SIG-M5 (cell line): ENCODE data around the gene PSAP.
"Not testable (repeated sequence)": the region's sequence is repeated elsewhere in the genome, so short reads cannot be mapped to it uniquely, and the experiment has no call there.

Experiments
- DNase-seq: peaks from one replicate; lab custom pipeline; 2025; lab: John Stamatoyannopoulos, UW

Gene PSAP

DNA sequence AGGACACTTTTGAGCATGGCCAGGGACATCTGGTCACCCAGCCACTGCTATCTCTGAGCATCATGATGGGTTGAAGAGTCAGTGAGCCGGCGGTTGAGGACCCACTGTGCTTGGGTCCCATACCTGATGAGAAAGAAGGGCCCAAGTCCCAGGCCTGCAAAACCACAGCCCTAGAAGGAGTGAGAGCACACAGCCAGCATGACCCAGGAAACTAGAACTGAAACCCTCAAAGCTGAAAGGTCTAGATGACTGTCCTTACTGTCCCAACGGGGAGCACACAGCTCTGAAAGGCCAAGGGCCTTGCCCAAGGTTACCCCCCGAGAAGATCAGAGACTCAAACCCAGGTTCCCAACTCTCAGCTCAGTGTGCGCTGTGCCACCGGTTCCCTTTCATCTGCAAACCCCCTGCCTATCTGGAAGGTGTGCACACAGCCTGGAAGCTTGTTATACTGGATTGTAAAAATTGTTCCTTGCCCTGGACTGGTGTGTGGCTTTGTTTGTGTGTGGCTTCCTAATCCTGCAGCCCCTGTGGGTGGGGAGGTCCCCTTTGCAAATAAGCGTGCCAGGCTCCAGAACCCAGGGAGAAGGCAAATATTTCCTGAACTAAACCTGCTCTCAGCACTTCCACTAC, 22.6 kb upstream of the PSAP start:
- no peak for DNase-seq

DNA sequence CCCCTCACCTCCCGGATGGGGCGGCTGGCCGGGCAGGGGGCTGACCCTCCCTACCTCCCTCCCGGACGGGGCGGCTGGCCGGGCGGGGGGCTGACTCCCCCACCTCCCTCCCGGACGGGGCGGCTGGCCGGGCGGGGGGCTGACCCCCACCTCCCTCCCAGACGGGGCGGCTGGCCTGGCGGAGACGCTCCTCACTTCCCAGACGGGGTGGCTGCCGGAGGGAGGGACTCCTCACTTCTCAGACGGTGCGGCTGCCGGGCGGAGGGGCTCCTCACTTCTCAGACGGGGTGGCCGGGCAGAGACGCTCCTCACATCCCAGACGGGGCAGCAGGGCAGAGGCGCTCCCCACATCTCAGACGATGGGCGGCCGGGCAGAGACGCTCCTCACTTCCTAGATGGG, 18.6 kb upstream of the PSAP start:
- DNase-seq: not testable (repeated sequence)

DNA sequence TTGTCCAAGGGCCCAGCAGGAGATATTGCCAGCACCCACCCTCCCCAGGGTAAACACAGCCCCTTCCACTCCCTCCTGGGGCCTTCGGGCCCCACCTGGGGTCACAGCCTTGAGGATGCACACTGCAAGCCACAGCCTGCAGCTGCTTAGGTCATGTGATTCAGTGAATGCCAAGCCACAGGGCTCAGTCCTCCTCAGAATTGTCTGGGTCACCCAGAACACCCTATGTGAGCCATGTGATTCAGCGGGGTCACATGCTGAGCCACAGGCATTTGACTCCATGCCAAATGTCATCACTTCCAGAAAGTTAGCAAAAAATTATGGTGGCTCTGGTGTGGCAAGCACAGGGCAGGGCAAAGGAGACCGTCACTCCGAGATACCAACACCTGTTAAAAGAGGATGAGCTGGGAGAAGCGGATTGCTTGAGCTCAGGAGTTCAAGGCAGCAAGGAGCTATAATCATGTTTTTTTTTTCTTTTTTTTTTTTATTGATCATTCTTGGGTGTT, 17.2 kb upstream of the PSAP start:
- DNase-seq: no peak

DNA sequence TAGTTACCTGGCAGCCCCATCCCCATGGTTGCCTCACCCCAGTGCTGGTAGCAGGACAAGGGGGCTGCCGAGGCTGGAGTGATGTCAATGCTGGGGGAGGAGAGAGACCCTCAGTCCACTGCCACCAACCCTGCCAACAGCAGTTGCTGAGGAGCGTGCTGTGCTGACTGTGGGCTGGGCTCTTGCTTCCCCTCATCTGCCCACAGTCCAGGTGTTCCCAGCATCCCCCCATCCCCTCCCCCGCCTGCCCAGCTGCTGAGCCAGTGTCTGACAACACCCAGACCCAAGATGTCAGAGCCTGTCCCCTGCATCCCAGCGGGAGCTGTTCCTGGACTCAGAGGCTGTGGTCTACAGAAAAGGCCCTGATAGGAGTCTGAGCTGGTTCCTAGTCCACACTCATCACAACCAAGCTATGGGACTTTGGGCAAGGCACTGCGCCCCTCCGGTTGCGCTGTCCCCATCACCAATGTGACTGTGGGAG, 14.6 kb upstream of the PSAP start:
- DNase-seq: no peak

DNA sequence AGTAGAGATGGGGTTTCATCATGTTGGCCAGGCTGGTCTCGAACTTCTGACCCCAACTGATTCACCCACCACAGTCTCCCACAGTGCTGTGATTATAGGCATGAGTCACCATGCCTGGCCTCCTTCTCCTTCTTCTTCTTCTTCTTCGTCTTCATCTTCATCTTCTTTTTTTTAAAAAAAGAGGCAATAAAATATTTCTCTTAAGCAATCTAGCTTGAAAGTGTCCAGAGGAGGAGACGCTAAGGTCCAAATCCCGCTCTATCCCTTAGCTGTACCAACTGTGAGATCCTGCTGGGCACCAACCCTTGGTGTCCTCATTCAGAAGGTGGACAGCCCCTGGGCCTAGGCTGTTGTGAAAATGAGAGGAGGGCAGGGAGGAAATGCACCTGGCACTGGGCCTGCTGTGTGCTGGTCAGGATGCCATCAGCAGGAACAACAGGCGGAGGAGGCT, 13.9 kb upstream of the PSAP start:
- DNase-seq: no peak

DNA sequence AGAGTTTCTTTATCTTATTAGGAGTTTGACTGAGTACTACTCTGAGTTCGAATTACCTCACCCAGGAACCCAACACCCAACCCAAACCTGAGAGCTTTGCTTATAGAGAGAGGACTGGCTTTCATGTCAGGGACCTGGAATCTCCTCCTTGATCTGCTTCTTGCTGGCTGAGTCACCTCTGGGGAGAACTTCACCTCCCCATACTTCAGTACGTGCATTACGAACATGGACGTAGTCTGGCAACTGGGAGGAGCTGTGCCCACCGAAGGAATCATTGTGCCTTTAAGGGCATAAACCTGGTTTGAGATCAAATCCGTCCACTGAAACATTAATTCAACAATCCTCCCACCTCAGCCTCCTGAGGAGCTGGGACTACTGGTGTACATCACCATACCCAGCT, 12.2 kb upstream of the PSAP start:
- no peak for DNase-seq

DNA sequence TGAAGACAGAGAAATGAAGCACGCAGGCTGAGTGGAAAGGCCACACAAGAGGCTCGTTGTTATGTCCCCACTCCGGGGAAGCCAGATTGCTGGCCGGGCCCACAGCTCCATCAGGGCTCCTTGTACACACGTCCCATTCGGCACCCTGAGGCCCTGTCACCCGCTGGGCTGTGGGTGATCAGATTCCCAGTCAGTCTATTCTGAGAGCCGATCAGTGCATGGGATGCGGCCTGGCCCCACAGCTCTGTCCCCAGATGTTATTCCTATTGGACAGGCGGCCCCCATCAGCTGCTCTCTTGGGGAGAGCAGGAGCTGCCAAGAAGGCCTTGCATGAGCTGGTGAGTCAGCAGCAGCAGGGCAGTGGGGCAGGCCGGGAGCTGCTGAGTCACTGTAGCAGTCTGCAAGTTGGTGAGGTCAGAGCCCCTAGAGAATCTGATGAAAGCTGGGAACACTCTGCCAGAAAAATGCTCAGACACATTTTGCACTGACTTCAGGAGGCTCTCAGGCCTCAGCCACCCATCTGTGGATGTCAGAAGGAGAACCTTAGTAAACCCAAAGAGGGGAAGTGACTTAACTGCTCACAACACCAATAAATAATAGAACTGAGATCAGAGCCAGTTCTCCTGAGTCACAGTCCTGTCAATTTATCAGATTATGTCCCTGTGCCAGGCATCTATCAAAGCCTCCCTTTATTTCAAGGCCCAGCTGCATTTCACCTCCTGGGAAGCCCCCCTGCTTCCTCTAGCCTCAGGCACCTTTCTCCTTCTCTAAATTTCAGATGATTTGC, 9.4 kb upstream of the PSAP start:
- peak; percentile 29 for DNase-seq

DNA sequence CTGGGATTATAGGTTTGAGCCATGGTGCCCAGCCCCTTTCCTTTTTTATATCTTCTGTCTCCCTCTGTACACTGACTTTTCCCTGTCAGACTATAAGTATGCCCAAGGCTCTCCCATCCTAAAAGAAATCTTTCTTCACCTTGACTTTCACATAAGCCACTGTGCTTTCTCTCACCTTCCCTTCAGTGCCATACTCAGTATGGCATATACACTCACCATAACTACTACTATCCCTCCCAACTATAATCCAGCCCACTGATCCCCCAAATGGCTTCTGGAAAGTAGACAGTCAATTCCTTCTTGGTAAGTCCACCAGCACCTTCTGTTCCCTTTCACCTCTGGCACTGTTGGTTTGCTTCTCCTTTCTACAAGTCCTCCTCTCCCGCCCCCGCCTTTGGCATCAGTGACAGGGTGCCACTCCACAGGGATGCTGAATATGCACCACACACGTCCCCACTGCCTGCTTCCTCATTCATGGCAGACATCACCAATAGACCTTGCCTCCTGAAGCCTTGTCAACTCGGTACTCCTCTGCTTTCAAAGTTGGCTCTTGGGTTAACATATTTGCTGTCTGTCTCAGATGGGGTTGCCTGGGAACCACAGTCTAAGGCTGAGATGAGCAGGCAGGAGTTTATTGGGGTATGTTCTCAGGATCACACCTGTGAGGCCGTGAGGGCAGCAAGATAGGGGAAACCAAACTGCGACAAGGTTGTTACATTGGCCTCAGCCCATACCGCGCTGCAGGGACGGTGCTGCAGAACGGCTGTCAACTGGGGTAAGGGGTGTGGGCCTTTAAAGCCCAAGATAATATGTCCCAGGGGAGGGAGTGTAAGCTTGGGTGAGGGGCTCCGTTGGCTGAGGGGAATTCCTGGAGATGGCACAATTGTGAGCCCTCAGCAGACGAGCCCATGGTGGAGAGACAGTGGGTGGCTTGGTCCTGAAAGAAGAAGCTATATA, 7.2 kb upstream of the PSAP start:
- DNase-seq: no peak

DNA sequence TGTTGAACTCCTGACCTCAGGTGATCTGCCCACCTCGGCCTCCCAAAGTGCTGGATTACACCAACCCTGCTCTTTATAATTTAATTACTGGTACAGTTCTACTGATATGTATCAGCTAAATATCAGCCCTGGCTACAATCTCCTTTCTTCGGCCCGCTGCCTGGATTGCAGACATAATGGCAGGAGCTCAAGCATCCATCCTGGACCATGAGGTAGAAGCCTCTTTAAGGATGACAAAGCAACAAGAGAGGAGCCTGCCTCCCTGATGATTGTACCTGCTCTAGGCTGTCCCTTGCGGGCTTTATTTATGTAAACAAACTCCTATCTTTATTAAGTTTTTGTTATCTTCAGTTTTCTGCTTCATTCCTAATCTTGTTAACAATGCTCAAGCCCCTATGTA, 5.6 kb upstream of the PSAP start:
- DNase-seq: no peak

DNA sequence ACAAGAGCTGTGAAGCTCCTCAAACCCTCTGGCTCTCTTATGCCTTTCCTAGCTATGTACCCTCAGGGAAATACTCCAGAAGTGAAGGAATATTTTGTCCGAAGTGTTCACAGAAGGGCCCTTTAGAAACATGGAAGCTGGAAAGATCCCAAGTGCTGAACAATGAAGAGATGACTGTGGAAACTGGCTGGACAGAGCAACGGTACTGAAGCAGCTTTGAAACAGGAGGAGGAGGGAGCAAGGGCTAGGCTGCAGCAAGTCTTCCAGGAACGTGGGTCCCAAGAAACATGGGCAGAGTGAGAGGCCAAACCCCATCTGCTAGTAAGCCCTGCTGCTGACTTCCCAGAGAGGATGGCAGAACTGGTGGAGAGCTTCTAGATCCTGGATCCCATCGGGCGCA, 3.0 kb upstream of the PSAP start:
- no peak for DNase-seq

DNA sequence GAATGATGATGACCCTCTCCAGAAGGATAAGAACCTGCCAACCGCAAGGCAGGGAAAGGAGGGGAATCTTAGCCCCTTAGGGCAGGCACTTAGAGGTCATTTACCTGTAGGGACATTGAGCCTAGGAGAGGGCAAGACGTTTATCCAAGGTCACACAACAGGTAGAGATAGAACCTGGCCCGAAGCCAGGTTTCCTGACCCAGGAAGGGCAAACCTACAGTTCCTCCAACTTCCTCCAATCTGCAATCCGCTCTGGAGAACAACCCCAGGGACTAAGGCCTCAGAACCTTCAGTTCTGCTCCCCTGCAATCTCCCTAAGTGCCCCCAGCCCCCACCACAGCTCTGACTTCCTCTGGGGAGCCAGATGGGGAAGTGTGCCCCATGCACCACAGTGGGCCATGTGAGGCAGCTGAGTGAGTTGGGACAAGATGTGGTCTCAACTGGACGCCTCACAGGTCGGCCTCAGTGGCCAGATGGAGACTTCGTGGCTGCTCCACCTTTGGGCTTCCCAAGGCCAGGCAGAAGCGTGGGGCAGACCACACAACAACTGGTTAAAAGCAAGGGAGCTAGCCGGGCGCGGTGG, 1.4 kb upstream of the PSAP start:
- DNase-seq: no peak

DNA sequence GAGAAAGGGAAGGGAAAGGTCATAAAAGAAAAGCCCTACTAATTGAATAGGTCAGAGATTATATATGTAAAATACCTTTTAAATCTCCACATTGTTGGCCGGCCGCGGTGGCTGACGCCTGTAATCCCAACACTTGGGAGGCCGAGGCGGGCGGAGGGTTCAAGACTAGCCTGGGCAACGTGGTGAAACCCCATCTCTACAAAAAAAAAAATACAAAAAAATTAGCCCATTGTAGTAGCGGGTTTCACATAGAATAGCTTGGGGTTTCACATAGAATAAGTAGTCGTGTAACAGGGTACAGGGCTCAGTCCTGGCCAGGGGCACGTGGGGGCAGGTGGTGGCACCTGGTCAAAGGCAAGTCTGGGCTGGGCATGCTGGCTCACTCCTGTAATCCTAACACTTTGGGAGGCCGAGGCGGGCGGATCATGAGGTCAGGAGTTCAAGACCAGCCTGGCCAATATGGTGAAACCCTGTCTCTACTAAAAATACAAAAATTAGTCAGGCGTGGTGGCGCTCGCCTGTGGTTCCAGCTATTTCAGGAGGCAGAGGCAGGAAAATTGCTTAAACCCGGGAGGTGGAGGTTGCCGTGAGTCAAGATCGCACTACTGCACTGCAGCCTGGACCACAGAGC, 529 bp upstream of the PSAP start:
- not testable (repeated sequence) for DNase-seq

DNA sequence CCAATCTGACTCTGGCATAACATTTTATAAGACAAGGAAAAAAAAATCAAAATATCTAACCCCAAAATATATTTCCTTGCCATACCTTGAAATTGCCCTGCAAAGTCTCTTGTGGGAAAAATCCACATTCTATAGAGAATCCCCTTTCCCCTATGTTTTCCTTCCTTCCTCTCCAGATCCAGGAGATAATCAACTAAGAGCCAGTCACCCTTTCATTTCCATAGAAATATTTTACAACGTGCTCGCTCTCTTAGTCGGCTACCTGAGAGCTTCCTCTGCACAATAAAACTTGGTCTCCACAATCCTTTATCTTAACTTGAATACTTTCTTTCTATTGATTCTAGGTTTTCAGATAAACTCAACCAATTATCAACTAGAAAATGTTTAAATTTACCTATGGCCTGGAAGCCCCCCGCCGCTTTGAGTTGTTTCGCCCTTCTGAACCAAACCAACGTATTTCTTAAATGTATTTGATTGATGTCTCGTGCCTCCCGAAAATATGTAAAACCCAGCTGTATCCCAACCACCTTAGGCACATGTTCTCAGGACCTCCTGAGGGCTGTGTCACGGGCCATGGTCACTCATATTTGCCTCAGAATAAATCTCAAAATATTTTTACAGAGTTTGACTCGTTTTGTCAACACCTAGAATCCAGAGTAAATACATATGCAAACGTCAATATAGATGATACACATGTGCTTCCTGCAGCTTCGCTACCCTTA, 869 bp downstream of the PSAP start:
- DNase-seq: no peak

DNA sequence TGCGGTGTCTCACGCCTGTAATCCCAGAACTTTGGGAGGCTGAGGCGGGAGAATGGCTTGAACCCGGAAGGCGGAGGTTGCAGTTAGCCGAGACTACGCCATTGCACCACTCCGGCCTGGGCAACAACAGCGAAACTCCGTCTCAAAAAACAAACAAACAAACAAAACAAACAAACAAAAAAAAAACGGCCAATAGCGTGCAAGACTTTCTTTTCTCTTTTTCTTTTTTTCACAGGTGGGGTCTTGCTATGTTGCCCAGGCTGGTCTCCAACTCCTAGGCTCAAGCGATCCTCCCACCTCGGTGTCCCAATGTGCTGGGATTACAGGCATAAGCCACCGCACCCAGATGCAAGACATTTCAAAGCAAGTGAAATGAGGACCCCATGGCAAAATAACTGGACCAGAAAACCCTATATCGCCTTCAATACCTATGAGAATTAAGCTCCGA, 1.6 kb downstream of the PSAP start:
- no peak for DNase-seq

DNA sequence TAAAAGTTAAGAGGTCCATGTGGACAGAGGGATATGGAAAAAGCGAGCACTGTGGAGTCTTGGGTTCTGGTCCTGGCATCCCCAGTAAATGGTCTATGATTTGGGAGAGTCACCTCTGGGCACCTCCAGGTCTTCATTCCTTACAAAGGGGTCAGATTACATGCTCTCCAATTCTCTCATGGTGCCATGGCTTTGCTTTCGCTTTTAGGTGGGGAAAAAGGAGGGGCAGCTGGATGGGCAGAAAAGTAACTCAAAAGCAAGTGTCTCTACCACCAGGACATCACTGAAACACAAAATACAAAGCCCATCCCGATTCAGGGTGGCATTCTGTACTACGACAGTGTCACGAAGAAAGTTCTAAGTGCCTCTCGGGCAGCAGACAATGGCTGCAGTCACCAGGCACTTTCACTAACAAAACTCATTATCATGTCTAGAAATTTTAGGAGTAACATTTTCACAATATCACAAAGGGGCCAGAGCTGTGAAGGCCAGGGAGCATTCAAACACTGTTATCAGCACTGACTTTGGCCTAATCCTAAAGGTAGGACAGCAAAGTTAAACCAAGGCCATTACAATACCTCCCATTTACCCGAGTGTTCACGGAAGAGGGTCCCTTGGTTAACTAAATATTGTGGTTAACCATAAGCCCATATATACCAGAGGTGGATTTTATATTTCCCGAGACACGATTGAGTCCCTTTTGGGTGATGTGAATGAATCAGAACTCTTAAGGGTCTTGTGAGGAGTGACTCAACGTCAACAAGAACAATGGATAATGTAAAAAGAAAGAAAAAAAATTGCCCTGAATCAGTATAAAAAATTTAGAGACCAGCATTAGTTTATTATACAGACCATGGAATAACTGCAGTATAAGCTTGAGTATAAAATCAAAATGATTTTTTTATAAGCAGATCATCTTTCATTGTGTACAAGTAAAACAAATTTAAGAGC, 2.5 kb downstream of the PSAP start:
- no peak for DNase-seq

DNA sequence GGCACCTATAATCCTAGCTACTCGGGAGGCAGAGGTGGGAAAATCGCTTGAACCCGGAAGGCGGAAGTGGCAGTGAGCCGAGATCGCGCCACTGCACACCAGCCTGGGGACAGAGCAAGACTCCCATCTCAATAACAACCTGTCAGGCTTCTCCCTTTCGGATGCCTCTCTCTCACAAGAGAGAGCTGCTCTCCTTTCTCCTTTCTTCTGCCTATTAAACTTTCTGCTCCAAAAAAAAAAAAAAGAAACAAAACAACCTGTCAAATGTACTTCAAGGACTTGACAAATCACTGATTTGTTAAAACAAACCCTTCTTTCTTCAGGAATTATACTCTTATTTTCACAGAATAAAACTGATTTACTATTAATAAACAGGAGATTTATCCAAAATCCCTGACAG, 3.6 kb downstream of the PSAP start:
- DNase-seq: no peak

DNA sequence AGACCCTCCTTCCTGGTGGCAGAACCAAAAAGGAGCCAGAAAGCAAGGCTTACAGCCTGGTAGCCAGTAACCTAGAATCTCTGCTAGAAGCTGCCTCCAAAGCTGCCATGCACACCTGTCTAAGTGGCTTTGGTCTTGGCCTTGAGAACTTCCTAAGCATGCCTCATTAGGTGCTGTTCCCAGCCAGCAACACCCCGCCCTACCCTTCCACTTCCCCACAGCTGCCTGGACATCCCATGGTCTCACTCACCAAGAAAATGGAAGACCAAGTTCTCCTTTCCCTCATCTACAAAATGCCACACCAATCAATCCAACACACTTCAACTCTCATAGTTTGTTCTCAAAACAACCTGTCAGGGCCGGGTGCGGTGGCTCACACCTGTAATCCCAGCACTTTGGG, 4.2 kb downstream of the PSAP start:
- no peak for DNase-seq

DNA sequence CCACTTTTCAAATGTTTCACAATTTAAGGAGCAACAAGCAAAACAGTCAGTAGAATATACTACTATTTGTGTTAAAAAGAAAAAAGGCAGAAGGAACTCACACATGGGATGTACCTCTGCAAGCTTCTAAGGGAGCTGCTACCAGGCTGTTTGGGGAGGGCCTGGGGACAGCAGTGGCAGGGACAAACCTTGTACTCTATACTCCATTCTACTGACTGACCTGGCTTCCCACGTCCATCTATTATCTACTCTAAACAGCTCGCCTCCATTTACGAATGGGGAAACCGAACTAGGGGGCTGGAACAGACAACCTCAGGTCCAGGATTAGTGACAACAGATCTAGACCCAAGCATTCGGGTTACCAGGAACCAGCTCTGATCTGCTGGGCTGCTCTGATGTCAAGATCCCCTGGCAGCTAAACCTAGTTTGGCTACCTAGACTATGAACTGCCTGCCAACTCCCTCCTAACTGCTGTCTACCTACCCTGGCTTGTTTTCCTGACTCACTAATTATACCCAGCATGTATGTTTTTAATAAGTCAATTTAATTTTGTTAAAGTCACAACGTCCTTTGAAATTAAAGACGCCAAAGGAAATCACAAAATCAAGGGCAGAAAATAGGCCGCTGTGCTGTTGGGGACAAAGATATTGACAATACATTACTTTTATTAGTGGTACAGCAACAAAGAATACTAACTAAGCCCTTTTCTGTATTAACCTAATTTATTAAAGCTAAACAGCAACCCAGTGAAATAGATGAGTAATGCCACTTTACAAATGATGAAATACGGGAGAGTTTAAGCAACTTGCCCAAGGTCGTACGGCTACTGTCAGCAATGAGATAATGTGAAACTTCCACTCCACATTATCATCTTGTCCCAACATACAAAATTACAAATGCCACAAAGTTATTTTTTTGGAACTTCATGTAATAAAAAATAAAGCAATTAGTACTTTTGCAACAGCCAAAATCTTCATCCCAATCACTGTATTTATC, 5.3 kb downstream of the PSAP start:
- DNase-seq: no peak
